Sigmoid colon (tissue), 7 donors: ENCODE measurements around the gene CMTM7. TPM values are rescaled to one million over a fixed set of nuclear protein-coding genes. Genes with fewer than 3 reads are reported as not detected.

Experiments used
- DNase-seq: peaks from one replicate; pipeline ENCODE4 v3.0.0-alpha.2; 2019
- H3K27ac ChIP-seq, 4 donors: fragments of 200-600 bp; sonication (generic); one replicate each; pipeline ENCODE4 v1.5.1; 2016 to 2019; ENCODE audit warnings: mild to moderate bottlenecking in 1 of 4
- H3K27me3 ChIP-seq, 3 donors: fragments of 200-600 bp; sonication (generic); one replicate each; pipeline ENCODE4 v1.5.1; 2019; ENCODE audit warnings: mild to moderate bottlenecking in 1 of 3
- H3K36me3 ChIP-seq, 4 donors: fragments of 200-600 bp; sonication (generic); one replicate each; pipeline ENCODE4 v1.5.1; 2016 to 2019
- H3K4me1 ChIP-seq, 4 donors: fragments of 200-600 bp; sonication (generic); one replicate each; pipeline ENCODE4 v1.5.1; 2017 to 2019
- H3K4me3 ChIP-seq, 4 donors: fragments of 200-600 bp; sonication (generic); one replicate each; pipeline ENCODE4 v1.5.1; 2017 to 2019; ENCODE audit warnings: mild to moderate bottlenecking in 2 of 4, moderate library complexity in 1 of 4
- H3K9me3 ChIP-seq, 4 donors: fragments of 200-600 bp in 3 of 4; sonication (generic) in 3 of 4; one replicate each; pipeline versions ENCODE4 v1.5.1 to v1.6.1; 2013 to 2019
- POLR2A ChIP-seq, 2 donors: fragments of 450-650 bp; IDR thresholded peaks; one replicate each; pipeline ENCODE4 v1.6.1; 2016; ENCODE audit warnings: antibody characterized with exemption in 2 of 2, mild to moderate bottlenecking in 2 of 2, moderate library complexity in 2 of 2
- WGBS, 2 donors: extraction: QIAGEN DNeasy Blood & Tissue Kit; methylation state at CpG; one replicate each; pipeline ENCODE4 v1.1.7; 2013; 5-methylcytosine and 5-hydroxymethylcytosine counted together
- intact Hi-C: fragments of 100-400 bp; cut with DNase I; formaldehyde crosslinking; loops from one replicate; pipeline ENCODE4 v1.15.1; 2023
- polyA plus RNA-seq, 3 donors: library from polyadenylated mRNA; stranded (reverse); fragments of 200-250 nt; gene quantifications; one replicate each; pipeline ENCODE4 v1.2.3, GENCODE V29; 2013
- total RNA-seq, 4 donors: library from RNA; depleted of rRNA; stranded (reverse); fragments of >200 nt; gene quantifications; one replicate each; pipeline ENCODE4 v1.1.0, GENCODE V29; 2016
- donor health status: healthy with polysubstance abuse.
- donor health status: Bipolar disorder and iron deficiency.
- donor health status: healthy.

CMTM7 gene
- total and polyA plus RNA-seq, 7 donors = 3.6 to 13.3 (median 7.2) TPM

GRCh38 chr3:32502946-32503286, 111.3 kb downstream of the CMTM7 start:
- intact Hi-C loops = loop anchor here (2.0 to 5.0 kb wide), 2 partner anchors 68 to 184 kb away; partner anchors contain the start of genes CNOT10 and DYNC1LI1
- H3K9me3 ChIP-seq = no peaks in the 10 kb centered on the region
- no peak for DNase-seq
- no peak for TF ChIP-seq POLR2A (IDR thresholded peaks at IDR 0.05)
- peaks cover 0 to 22% (median 18%) of the 10 kb centered on the region in 4 donors for H3K4me1 ChIP-seq
- H3K27ac ChIP-seq = peak overlapping the region; percentile 96 to 99 (median 97)
- no peaks in the 10 kb centered on the region for H3K27me3 ChIP-seq
- H3K4me3 ChIP-seq = peak overlapping the region; percentile 67 to 98 (median 95)
- H3K36me3 ChIP-seq = no peaks in the 10 kb centered on the region
- WGBS, 2 donors = 0 to 2% methylated on average over 6 of the region's 6 CpGs

Other genes with a start within 250 kb of the CMTM7 start
- 1 to 10 TPM in 1 of 4 donors, under 1 TPM in 2, not detected in 1; 0.49 to 4.4 (median 0.81) TPM for gene CMTM8, start 153.2 kb upstream of the CMTM7 start, total RNA-seq
- gene CMTM8, start 153.2 kb upstream of the CMTM7 start, polyA plus RNA-seq = 1 to 10 TPM; 4.2 to 7.9 (median 4.4) TPM
- gene CMTM6, start 111.0 kb downstream of the CMTM7 start, total RNA-seq = 10 to 100 TPM; 37.7 to 82.0 (median 55.4) TPM
- 10 to 100 TPM; 19.9 to 36.8 (median 21.0) TPM for gene CMTM6, start 111.0 kb downstream of the CMTM7 start, polyA plus RNA-seq
- gene DYNC1LI1, start 179.0 kb downstream of the CMTM7 start, total RNA-seq = 10 to 100 TPM; 17.2 to 36.0 (median 29.5) TPM
- gene DYNC1LI1, start 179.0 kb downstream of the CMTM7 start, polyA plus RNA-seq = 10 to 100 TPM; 15.9 to 18.5 (median 16.2) TPM